ENCODE data around the gene PCGF3. TPM values are rescaled to one million over a fixed set of nuclear protein-coding genes. Genes with fewer than 3 reads are reported as not detected.
A peak's percentile ranks its signal among the peaks of the same experiment; 100 is the strongest.
"Not testable (repeated sequence)": the region's sequence is repeated elsewhere in the genome, so short reads cannot be mapped to it uniquely, and the experiment has no call there.

The PCGF3 gene
- total RNA-seq, 1 donor from 2014 or later = 20.9 TPM

DNA sequence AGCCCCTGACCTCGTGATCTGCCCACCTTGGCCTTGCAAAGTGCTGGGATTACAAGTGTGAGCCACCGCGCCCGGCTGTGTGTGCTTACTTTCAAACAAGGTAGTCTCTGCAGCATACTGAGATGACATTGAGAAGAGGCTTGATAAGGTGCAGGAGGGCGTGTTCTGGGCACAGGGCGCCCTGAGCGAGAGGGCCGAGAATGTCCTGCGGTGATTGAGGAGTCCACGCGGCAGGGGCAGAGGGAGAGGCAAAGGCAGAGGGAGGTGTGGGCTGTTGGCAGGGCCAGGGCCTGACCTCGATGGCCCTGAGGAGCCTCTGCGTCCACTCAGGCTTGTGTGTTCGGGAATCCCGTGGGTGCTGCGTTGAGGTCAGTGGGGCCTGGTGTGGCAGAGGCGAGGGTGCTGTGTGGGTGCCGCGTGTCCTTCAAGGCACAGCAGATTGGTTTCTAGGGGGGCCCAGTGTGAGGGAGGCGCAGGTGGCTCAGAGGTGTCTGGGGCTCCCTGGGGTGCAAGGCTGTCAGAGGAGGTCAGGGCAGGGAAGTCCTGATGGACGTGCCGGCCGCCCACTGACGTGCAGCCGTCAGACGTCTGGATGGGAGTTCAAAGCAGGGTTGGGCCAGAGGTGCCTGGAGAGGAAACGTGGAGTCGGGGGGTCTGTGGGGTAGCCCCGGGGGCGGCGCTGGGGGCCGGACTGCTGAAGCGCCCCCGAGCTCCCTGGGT is 12.1 kb downstream of the PCGF3 start:
- peak; percentile 78 for ATAC-seq
- no peak for DNase-seq
- intact Hi-C loops (cut with micrococcal nuclease) = no loop called here

GRCh38 chr4:718460-718859 is 12.8 kb downstream of the PCGF3 start:
- intact Hi-C loops (cut with micrococcal nuclease) = no loop called here
- ATAC-seq = peak; percentile 4
- DNase-seq = no peak

DNA sequence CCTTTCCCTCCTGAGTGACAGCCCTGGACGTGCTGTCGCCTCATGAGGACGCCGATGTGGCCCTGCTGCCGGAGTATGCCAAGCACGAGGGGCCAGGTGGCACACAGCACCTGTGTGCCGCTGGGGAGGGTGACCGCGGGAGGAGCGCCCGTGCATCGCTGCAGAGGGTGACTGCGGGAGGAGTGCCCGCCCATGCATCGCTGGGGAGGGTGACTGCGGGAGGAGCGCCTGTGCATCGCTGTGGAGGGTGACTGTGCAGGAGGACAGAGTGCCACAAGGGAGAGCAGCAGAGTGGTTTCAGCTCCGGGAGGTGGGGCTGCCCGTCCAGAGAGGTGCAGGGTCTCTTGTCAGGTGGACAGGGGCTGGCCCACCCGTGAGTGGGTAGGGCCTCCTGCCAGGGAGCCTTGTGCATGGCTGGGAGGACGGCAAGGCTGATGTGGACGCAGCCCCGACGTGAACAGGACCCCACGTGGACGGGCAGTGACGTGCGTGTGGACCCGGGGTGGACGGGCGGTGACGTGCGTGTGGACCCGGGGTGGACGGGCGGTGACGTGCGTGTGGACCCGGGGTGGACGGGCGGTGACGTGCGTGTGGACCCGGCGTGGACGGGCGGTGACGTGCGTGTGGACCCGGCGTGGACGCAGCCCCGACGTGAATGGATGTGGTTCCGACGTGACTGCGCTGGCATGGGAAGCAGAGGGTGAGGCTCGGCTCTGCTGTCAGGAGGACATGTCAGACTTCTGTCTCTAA is 14.7 kb downstream of the PCGF3 start:
- no peak for ATAC-seq
- intact Hi-C loops (cut with micrococcal nuclease) = no loop called here
- DNase-seq = no peak

GRCh38 chr4:721261-722168 is 15.9 kb downstream of the PCGF3 start:
- intact Hi-C loops (cut with micrococcal nuclease) = no loop called here
- peak; percentile 35 for ATAC-seq
- DNase-seq = peak; percentile 62

DNA sequence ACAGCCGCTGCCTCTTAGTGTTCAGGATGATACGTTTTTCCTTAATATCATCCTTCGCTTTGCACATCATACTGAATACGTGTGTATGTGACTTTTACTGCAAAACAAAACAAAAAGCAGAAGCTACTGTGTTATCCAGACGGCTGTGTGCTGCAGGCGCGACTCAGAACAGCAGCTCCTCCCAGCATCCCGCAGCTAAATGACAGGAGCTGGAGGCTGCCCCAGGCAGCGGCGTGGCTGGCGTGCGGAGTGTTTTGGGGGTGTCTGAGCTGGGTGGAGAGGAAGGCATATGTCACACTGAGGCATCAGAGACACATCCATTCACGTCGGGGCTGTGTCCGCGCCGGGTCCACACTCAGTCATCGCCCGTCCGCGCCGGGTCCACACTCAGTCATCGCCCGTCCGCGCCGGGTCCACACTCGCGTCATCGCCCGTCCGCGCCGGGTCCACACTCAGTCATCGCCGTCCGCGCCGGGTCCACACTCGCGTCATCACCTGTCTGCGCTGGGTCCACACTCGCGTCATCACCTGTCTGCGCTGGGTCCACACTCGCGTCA is 16.6 kb downstream of the PCGF3 start:
- DNase-seq = no peak
- intact Hi-C loops (cut with micrococcal nuclease) = no loop called here
- ATAC-seq = no peak

DNA sequence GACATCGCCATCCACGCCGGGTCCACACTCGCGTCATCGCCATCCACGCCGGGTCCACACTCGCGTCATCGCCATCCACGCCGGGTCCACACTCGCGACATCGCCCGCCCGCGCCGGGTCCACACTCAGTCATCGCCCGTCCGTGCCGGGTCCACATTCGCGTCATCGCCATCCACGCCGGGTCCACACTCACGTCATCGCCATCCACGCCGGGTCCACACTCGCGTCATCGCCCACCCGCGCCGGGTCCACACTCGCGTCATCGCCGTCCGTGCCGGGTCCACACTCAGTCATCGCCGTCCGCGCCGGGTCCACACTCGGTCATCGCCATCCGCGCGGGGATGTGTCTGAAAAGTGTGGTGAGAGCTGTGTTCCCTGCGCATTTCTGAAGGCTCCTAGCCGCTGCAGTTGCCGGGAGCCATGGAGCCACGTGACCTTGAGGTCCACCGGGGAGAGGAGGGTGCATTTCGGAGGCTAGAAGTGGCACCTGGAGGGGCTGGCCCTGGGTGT is 17.3 kb downstream of the PCGF3 start:
- intact Hi-C loops (cut with micrococcal nuclease) = no loop called here

GRCh38 chr4:723751-724530 is 18.3 kb downstream of the PCGF3 start:
- no peak for ATAC-seq
- intact Hi-C loops (cut with micrococcal nuclease) = no loop called here
- no peak for DNase-seq

More for the DNA sequence above, 17.3 kb downstream of the PCGF3 start:
- ATAC-seq (no peak), DNase-seq (no peak)

GRCh38 chr4:725391-726234 is 20.0 kb downstream of the PCGF3 start:
- ATAC-seq (no peak), DNase-seq (no peak)
- intact Hi-C loops (cut with micrococcal nuclease) = no loop called here

DNA sequence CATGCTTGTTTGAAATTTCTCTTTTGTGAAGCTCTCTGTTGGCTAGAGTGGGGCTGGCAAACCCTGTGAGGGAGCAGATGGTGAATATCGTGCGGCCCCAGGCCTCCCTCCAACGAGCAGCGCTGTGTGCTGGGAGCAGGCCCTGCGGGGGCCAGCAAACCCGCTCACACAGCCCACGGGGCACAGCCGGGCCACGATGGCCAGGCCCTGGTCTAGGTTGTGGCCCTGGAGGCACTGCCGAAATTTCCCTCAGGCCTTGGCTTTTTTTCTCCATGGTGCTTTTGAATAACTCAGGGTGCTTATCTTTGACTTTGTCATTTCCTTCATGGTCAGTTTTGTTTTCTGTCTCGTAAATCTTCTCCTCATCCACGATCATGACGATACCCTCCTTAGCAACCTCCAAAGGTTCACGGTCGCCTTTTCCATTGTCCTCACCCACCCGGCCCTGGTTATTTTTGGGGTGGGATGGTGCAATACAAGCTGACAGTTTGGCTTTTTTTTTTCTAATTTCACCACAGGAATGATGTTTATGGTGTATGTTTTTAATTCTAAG is 20.7 kb downstream of the PCGF3 start:
- no peak for DNase-seq
- intact Hi-C loops (cut with micrococcal nuclease) = no loop called here
- ATAC-seq = peak; percentile 35

GRCh38 chr4:726838-727237 is 21.2 kb downstream of the PCGF3 start:
- ATAC-seq = peak; percentile 21
- intact Hi-C loops (cut with micrococcal nuclease) = no loop called here
- no peak for DNase-seq

DNA sequence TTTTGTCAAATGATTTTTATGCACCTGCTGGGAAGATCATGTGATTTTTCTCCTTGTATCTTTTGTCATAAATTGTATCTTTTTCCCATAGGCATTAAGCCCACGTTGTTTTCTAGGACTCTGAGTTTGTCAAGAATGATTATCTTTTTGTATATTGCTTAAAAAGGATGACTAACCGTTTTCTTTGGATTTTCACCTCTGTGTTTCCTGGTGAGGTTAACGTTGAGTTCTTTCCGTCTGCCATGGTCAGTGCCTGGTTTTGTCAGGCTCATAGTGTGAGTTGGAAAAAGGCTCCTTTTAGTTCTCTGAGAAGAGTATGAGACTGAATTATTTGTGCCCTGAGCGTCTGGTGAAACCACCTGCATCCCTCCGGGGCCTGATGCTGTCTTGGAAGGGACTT is 21.9 kb downstream of the PCGF3 start:
- intact Hi-C loops (cut with micrococcal nuclease) = no loop called here
- ATAC-seq = no peak
- no peak for DNase-seq

DNA sequence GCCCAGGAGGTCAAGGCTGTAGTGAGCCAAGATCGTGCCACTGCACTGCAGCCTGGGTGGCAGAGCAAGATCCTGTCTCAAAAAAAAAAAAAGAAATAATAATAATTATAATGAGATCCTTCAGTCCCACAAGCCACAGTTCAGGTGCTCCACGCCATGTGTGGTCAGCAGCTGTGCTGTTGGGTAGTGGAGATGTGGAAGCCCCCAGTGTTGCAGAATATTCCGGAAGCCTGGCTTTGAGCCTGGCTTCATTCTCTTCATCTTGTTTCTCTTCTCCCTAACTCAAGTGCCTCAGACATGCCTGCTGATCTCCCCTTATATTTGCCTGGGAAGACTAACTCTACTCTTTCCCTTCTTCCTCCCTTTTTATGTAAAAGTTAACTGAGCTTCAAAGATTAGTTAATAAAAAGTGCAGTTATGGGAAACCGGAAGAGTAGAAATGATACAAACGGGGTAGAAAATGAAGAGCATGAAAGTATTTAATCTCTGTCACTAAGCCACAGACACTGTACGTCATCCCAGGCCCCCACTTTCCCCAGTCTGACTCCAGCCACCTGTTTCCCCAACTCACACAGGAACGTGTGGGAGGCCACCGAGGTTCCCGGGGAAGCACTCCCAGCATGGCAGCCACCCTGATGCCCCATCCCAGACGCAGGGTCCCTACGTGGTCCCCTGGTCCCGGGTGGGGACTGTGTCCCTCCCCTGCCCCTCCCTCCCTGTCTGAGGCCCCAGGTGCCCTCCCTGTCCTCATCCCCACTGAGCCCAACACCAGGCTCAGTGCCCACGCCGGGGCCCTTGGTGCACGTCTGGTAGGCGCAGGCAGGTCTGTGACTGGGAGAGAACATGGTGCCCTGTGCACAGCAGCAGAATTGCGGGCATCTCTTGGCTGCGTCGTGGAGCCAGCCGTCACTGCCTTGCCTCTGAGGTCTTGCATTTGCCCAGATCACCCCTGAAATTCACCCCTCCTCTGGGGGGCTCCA is 24.0 kb downstream of the PCGF3 start:
- intact Hi-C loops (cut with micrococcal nuclease) = no loop called here
- DNase-seq = no peak

DNA sequence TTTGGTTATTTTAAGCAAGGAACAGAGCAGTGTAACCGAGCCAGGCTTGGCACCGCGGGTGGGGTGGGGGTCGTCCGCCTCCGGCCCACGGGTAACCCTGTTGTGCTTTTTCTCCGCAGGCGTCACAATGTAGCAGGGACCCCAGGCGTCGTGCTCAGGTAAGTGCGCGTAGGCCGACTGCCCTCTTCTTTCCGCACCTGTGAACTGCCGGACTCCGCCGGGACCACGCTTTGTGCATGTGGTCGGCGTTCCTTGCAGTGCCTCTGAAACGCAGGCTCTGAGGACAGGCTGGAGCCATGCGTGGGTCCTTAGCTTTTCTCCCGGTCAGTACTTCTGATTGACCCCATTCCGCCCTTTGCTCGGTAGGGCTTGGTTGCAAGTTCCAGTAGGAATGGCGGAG is 24.9 kb downstream of the PCGF3 start:
- ATAC-seq (no peak), DNase-seq (no peak)
- intact Hi-C loops (cut with micrococcal nuclease) = no loop called here

More for the DNA sequence above, 24.0 kb downstream of the PCGF3 start:
- ATAC-seq = no peak

DNA sequence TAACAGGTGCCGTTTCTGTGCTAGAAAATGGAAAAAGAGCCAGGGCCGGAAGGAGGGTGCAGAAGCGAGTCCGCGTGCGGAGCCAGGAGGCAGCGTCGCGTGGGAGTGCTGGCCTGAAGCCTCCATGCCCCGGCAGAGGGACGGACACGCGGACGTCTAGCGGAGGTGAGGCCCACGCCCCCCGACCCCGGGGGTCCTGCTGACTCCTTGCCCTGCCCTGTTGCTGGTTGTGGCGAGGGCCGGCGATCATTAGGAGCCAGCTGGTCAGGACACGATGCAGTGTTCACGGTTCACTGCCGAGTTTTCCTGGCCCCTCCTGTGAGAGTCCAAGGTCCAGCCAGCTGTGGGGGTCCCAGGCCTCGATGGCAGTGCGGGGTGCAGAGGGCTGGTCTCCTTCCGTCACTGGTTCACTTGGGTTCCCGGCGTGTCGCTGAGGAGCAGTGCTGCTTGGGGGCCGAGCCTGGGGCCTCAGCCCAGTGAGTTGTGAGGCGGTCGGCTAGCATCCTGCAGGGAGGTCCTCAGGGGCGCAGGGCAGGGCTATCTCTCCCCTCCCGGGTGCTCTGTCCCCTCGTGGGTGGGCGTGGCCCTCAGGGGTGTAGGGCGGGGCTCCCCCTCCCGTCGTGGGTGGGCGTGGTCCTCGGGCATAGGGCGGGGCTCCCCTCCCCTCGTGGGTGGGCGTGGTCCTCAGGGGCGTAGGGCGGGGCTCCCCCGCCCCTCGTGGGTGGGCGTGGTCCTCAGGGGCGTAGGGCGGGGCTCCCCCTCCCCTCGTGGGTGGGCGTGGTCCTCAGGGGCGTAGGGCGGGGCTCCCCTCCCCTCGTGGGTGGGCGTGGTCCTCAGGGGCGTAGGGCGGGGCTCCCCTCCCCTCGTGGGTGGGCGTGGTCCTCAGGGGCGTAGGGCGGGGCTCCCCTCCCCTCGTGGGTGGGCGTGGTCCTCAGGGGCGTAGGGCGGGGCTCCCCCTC is 25.6 kb downstream of the PCGF3 start:
- intact Hi-C loops (cut with micrococcal nuclease); DNase-seq; ATAC-seq: not testable (repeated sequence)

DNA sequence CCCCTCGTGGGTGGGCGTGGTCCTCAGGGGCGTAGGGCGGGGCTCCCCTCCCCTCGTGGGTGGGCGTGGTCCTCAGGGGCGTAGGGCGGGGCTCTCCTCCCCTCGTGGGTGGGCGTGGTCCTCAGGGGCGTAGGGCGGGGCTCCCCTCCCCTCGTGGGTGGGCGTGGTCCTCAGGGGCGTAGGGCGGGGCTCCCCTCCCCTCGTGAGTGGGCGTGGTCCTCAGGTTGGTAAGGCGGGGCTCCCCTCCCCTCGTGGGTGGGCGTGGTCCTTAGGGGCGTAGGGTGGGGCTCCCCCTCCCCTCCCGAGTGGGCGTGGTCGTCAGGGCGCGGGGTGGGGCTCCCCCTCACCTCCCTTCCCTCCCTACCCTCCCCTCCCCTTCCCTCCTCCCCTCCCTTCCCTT is 26.3 kb downstream of the PCGF3 start:
- intact Hi-C loops (cut with micrococcal nuclease); DNase-seq; ATAC-seq: not testable (repeated sequence)
